Amniotic stem cell (primary cell): ENCODE results near the gene MRPL2.
"Not testable (repeated sequence)": the region's sequence is repeated elsewhere in the genome, so short reads cannot be mapped to it uniquely, and the experiment has no call there.

Experiments used
- DNase-seq: peaks from one replicate; lab custom pipeline; 2025; lab: John Stamatoyannopoulos, UW

Gene MRPL2

DNA sequence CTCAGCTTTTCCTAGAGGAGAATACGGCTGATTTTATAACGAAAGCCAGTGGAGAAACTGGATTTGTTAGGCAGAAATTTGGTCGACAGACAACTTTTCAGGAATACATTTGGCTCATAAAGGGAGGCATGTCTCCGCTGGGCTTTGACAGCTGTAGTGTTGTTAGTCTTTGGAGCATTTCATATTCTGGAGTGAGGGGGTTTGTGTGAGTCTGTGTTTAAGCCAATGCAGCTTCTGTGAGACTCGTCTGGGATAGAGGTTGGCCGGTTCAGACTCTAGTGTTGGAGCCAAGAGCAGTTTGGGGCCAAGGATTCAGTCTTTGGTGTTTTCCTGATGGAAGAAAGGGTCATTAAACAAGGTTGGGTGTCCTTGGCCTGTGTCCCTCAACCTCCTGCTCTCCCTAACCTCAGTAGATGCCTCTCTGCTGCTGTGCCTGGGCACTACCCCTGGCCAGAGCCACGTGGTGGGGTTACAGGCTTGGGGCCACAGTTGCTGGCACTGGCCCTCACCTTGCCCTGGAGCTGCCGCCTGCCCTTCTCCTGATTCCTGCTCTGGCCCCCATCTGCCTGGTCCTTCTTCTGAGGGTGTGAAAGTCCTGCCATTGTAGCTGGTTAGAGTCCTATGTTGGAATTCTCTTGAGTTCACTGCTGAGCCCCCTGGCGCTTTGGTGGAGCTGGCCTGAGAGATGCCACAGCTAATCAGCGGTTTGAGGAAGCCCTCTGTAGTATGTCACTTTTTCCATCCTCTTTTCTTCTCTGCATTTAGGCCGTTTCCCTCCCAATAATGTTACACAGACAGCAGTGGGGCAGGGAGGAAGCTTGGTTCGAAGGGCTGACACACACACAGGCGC is 23.8 kb upstream of the MRPL2 start:
- no peak for DNase-seq

DNA sequence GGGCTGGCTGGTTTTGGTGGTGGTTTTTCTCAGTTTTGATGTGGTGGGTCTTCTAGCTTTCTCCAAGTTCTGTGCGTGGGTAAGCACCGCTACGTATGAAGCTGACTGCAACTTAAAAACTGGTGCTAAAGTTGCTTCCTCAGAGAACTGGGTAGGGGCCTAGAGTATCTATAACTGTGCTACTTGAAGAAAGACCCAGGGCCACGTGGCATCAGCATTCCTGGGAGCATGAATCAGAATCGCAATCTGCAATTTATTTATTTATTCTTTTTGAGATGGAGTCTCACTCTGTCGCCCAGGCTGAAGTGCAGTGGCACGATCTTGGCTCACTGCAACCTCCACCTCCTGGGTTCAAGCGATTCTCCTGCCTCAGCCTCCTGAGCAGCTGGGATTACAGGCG is 22.7 kb upstream of the MRPL2 start:
- DNase-seq = not testable (repeated sequence)

DNA sequence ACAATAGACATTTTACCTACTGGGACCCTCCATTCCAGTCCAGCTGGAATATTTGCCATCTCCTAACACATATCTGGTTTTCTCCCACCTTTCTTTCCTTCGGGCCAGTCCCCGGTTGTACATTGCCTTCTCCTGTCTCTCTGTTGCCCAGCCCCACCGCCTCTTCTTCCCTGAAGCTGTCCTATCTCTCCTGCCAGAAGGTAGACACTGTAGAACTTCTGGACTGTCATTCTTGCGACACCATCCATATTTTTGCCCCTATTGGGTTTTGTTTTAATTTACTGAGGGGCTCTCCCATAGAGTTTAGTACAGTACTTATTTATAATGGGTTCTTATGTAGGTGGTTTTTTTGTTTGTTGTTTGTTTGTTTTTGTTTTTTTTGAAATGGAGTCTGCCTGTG is 21.8 kb upstream of the MRPL2 start:
- no peak for DNase-seq

DNA sequence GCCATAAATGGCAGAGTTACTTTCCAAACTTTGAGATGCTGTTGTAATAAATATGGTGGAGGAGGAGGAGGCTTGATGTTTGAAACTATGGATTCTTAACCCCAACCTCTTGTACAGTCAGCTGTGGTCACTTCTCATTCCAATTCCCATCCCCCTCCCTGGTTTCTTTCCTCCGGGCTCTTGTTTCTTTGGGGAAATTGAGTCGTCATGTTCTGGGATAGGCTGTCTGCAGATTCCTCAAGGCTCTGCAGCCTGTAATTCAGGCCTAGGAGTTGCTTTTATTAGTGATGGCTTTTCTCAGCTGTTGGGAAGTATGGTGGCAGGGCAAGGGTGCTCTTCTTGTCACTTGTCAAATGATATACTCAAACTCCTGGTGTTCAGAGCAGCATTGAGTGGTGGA is 19.5 kb upstream of the MRPL2 start:
- no peak for DNase-seq

DNA sequence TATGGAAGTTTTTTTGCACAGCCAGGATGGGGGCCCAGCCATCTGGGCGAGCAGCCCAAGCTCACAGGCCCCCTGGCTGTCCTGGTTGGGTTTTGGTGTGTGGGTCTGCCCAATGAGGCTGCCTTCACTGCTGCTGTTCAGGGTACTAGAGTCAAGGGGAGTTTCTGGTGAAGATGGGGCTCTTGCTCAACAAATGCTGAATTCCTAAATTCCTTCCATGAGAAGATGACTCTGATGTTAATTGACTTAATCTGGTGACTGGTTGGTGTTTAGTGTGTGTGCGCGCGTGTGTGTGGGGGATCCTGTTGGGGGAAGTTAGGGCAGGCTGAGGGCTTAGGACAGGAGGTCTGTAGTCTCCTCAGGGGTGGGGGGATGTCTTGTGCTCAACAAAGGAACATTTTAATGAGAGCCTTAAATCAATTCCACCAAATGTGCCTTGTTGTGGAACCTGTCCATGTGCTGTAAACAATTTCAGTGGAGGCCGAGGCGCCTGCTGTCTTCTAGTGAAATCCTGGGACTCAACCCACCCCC is 18.8 kb upstream of the MRPL2 start:
- no peak for DNase-seq

DNA sequence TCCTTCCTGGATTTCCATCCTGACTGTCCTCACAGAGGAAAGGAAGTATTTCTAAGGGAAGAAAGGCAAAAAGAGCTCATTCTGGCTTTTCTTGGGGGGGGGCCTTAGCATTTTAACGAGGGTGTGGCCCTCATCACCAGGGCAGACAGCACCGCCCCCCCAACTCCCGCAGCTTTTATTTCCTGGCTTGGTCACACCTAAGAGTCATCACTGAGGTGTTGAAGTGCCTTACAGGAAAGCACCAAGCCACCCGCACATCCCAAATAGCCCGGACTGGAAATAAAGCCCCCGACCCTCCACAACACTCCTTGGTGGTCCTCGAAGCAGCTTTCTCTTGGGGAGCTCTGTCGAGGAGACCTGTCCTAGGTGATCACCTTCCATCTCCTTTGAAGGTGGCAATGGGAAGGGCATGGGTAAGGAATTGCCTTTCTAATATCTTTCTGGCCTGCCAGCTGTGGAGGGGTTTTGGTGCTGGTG is 18.1 kb upstream of the MRPL2 start:
- no peak for DNase-seq

DNA sequence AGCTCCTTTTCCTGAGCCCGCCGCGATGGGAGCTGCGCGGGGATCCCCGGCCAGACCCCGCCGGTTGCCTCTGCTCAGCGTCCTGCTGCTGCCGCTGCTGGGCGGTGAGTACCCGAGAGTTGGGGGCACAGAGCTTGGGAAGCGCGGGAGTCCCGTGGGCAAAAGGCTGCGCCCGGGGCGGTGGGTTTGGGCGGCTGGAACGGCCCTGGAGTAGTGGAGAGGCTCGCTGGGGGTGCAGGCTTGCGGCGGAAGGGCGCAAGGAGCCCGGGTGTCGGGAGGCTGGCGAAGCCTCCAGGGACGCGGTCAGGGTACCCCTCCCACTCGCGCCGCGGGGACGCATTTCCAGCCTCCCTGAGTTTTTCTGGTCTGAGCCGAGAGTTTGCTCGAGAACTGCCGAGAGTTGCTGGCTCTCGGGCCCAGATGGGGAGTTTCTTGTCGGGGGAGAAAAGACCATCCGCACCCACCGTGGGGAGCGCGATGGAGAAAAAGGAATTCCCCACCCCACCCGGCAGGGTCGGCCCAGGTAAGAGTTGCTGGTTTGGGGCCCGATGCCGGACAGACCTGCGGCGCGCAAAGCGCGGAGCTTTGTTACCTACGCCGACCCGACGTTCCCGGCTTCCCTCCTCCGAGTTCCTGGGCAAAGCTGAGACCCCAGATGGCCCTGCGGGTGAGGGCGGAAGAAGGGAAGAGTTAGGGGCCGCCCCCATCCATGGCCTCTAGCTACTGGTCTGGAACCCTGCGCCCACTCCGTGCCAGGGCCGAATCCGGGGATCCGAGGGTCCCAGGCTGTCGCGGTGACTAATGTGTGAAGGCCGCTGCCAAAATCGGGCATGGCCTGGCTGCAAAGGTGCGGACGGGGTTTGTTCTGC is 17.5 kb upstream of the MRPL2 start:
- DNase-seq = no peak

DNA sequence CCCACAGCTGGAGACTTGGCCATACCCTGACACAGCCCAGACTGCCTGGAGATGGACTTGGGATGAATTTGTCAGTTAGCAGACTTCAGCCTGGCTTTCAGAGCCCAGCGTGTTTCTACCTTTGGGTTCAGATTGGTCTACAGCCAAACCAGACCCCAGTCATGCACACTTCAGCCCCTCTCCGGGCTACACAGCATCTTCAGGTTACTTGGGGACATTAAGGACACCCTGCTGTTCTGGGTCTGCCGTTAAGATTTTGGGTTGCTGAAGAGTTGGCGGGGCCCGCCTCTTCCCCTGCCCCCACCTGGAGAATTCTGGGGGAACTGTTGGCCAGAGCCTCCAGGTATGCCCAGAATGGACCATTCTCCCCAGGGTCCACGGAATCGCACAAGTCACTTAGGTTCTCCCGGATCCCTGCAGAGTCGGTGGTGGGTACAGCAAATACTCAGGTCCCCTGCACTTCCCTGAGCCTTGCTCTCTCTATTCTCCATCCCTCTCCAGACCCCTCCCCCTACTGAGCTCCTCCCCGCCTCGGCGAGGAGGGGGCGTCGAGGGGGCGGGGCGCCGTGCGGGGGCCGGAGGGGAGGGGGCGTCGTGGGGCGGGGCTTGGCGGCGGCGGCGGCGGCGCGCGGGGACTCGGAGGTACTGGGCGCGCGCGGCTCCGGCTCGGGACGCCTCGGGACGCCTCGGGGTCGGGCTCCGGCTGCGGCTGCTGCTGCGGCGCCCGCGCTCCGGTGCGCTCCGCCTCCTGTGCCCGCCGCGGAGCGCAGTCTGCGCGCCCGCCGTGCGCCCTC is 16.6 kb upstream of the MRPL2 start, which contains the start of gene PTK7:
TSS of gene PTK7 (plus strand) at position 645 of the 794 bp plus-strand sequence. CDS start 175 bp downstream, outside the sequence.
- DNase-seq = peak; percentile 67

DNA sequence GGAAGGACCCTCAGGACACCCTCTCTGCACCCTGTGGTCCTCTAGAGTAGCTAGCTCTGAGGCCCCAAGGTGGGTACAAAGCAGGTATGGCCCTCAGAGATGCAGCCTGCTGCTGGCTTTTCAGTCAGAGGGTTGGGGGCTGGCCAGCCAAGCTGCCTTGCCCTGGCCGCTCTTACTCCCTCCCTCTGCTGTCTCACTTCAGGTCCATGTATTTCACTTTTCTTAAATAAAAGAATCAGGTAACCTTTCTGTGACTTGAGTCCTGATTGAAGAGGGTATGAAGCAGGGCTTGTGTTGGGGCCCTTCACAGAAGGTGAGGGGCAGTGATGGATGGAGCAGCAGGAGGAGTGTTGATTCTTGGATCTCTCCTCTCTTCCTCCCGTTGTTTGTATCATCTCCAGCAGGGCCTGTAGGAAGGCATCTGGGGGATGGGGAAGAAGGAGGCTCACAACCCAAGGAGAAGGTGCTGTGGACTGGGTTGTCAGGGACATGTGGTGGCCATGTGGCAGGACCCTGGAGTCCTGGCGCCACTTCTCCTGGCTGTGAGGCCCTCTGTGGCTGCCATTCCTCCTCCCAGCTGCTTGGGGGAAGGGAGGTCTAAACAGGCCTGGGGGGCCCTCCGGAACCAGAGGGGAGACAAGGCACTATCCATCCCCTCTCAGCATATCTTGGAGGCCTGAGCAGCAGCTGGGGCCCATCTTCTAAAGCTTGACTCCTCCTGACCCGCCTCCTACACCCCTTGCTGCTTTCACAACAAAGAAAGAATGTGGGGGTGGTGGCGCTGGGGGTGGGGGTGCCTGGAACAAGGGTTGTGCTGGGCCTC is 15.8 kb upstream of the MRPL2 start:
- no peak for DNase-seq

DNA sequence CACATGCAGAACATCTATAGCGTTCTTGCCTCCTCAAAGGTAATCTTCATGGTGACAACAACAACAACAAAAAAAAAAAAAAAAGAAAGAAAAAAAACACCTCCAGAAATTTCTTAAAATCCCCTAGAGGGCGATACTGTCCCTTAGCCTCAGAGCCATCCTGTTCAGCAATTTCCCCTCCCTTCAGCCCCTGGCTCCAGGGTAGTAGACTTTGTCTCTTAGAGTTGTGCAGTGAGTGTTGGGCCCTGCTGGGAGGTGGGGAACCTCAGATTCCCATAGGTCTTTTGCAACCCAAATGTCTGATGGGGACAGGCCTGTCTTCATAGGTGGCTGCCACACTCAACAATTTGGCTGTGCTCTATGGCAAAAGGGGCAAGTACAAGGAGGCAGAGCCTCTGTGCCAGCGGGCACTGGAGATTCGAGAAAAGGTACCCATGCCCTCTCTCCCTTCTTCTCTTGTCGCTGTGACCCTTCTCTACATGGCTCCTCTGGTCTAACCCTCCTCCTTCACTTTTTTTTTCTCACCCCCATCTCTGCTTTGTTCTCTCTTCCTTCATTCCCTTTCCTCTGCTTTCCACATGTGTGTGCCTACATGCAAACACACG is 10.9 kb upstream of the MRPL2 start:
- peak; percentile 54 for DNase-seq

DNA sequence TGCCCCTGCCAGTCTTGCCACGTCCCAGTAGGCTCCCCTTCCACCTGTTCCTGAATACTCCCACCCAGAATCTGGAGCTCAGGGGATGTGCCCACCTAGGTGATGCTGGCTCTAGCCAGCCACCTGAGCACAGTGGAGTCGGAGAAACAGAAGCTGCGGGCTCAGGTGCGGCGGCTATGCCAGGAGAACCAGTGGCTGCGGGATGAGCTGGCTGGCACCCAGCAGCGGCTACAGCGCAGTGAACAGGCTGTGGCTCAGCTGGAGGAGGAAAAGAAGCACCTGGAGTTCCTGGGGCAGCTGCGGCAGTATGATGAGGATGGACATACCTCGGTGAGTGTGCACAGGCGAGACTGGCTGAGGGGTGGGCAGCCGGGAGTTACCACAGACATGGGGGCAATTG is 3.6 kb upstream of the MRPL2 start:
- no peak for DNase-seq

DNA sequence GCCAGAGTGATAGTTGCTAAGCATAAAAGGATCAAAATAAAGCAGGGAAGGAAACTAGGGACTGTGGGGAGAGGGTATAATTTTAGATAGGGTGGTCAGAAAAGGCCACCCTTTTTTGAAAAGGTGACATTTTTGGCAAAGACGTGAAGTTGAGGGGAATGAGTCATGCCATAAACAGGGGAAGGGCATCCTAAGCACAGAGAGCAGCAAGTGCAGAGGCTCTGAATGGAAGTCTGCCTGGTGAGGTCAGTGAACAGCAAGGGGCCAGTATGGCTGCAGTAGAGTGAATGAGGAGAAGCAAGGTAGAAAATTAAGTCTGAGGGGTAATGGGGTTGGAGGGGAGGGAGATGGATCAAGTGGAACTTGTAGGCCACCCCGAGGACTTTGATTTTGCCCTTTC is 2.6 kb upstream of the MRPL2 start:
- DNase-seq = no peak

DNA sequence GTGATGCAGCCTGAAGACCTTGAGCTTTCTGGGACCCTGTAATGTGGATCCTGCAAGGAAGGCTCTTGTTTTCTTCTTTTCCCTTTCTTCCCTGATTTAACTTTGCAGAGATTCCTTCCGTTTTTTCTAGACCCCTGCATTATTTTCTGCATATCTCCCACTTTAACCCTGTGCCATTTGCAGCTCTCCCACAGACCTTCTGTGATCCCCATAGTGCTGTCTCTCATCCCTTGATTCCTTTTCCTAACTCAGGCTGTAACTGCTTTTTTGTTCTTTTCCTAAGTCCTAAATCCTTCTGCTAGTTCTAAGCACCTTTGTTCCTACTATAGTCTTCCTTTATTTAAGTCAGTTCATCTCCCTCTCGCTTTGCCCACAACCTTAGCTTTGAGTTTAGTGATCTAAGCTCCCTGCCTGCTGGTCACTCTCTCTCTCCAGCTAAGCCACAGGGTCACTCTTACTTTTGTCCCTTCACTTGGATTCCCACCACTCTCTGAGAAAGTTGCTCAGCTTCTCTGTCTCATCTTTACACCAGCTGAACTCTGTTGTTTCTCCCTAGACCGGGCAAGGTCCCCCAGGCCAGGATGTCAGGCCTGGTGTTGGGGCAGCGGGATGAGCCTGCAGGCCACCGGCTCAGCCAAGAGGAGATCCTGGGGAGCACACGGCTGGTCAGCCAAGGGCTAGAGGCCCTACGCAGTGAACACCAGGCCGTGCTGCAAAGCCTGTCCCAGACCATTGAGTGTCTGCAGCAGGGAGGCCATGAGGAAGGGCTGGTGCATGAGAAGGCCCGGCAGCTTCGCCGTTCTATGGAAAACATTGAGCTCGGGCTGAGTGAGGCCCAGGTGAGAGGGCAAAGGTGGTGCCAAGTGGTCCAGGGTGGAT is 1.8 kb upstream of the MRPL2 start:
- no peak for DNase-seq

DNA sequence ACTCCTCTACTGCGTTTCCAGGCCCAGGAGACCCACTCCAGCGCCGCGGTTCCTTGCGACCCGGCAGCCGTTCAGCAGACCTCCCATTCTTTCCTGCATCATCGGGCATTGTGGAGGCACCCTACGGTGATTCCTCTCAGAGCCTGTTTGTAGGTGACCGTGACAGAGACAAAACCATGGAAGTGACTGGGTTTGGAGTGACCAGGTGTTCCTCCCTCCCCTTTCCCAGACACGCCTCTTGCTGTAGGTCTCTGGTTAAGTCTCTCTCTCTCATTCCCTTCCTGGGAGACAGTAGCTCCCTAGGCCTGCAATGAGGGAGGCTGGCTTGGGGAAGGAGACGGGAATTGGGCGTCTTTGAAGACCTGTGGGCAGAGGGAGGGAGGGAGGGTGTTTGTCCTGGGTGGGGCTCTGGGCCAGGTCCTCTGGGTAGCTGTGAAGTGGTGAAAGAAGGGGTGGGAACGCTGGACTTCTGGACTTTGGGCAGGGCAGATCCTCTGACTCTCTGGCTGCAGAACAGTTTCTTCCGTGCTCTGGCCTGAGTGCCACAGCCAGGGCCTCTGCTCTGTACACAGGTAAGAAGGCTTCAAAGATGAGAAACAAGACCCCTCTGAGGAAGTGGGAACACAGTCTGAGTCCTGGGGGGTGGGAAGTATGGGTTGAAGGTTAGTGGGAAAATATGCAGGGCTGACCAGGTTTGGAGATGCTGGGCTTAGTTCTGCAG is 960 bp upstream of the MRPL2 start:
- DNase-seq = no peak

DNA sequence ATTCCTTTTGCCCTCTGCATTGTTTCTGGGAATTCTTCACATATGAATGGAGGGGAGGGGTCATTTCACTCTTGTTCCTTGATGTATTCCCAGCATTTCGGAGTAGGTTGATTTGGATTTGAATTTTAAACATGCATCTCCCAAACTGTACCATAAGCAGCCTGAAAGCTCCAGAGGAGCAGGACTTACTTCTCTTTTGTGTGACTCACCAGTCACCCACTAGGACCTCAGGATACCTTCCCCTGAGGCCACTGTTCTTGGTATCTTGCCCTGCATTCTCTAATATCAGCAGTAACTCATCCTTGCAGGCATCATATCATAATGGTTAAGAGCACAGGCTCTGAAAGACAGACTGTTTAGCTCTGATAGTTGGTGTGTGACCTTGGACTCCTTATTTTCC is 703 bp downstream of the MRPL2 start:
- no peak for DNase-seq

DNA sequence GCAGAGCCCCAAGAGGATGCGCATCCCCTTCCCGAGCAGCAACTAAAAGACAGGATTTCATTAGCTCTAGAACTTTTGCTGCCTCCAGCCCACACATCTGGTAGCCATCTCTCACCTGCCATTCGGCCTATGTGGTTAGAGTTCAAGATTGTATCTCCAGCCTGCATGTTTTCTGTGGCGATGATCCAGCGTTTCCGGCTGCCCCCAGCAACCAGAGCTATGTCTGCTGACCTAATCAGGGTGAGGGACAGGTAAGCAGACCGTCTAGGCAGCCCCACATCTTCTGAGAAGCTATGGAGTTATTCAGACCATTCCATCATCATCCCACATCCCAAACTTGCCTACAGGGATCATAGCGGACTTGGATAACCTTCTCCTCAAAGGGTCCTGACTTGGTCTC is 3.3 kb downstream of the MRPL2 start:
- no peak for DNase-seq

DNA sequence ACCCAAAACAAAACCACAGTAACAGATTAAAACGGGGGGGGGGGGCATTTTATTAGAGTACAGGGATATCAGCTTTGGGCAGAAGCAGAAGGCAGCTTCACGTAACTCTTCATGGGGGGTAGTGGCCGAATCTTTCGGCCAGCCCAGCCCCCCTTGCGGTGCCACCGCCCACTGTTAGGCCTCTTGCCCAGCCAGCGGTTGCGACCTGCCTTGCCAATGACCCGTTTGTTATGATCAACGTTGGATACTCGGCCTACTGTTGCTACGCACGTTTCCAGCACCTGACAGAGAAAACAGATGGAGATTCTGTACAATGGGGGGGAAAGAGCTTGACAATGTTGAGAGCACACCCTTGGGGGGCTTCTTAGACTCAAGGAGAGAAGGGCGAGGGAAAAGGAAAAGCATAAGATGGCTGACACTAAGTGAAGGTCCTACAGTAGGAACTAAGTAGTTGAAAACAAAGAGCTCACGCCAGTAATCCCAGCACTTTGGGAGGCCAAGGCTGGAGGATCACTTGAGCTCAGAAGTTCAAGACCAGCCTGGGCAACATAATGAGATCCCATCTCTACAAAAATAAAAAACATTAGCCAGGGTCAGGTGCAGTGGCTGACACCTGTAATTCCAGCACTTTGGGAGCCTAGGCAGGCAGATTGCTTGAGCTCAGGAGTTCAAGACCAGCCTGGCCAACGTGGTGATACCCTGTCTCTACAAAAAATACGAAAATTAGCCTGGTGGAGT is 4.9 kb downstream of the MRPL2 start:
- no peak for DNase-seq

DNA sequence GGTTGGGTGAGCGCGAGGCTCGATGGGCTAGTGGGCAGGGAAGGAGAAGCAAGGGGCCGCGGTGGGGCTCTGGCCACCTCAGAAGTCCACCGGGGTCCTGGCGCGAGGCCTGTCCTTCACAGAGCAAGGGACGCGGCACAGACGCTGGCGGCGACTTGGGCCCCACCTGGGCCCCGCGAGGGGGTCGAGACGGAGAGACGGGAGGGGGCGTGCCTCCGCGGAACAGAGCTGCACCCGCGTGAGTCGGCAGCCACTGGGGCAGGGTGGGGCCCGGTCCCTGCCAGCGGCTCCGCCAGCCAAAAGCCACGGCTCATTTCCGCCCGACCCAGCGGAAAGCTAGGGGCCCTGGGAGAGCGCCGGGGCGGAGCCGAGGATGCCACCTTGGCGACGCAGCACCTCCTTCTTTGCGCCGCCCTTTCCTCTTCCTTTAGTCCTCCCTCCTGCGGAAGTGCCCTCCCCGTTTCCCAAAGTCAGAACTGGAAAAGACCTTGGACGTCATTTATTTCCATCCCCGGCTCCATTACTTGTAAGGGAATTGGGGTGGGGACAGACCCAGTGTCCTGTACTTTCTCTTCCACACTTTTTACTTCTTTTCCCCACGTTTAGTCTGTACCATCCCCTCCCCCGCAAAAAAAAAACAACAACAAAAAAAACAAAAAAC is 5.6 kb downstream of the MRPL2 start, which contains the start of gene CUL7:
TSS of gene CUL7 (minus strand) at position 307 of the 661 bp plus-strand sequence. CDS start 1,063 bp downstream, outside the sequence.
- DNase-seq = peak; percentile 91
